IMR-90 (cell line): ENCODE data around the gene SLC44A2. TPM values are rescaled to one million over a fixed set of nuclear protein-coding genes. Genes with fewer than 3 reads are reported as not detected.
A peak's percentile ranks its signal among the peaks of the same experiment; 100 is the strongest.

Experiments used
- ATAC-seq: fragments of 200-7000 bp; cut with Tn5 transposase; 2 replicates; pipeline ENCODE4 v1.9.1; 2020; ENCODE audit warnings: low read depth, mild to moderate bottlenecking, moderate library complexity
- BruUV-seq: library from RNA; stranded (reverse); fragments of 400-500 nt; replicated peaks from 2 replicates; lab custom pipeline; 2021; lab: Mats Ljungman, UMichigan
- CTCF ChIA-PET: fragments of 300-600 bp; formaldehyde crosslinking; extraction: SDS; loops from one replicate; lab custom pipeline; 2021; ENCODE audit warnings: antibody characterized with exemption; lab: Yijun Ruan, JAX
- POLR2A ChIA-PET: fragments of 300-600 bp; sonication (Branson Sonifier 250); formaldehyde crosslinking; loops from one replicate; lab custom pipeline; 2022; ENCODE audit warnings: antibody characterized with exemption; ENCODE audit not compliant: unreplicated experiment; lab: Charles Lee
- DNase-seq: peaks from one replicate; pipeline ENCODE4 v3.0.0; 2013
- H2AFZ ChIP-seq: replicated peaks from 2 replicates; pipeline ENCODE3; 2013; ENCODE audit warnings: low read length, mild to moderate bottlenecking; ENCODE audit not compliant: poor library complexity
- H2AK5ac ChIP-seq: 2 replicates; pipeline ENCODE4 v1.6.1; 2013; ENCODE audit warnings: low read depth, low read length, inconsistent platforms
- H2AK9ac ChIP-seq: replicated peaks from 2 replicates; pipeline ENCODE3; 2013; ENCODE audit warnings: mild to moderate bottlenecking, low read depth, low read length, moderate library complexity; ENCODE audit not compliant: poor library complexity
- H2BK120ac ChIP-seq: 2 replicates; pipeline ENCODE4 v1.6.1; 2013; ENCODE audit warnings: low read depth, low read length, inconsistent platforms
- H2BK15ac ChIP-seq: 3 replicates; pipeline ENCODE4 v1.6.1; 2013; ENCODE audit warnings: low read depth, low read length, inconsistent platforms
- H2BK20ac ChIP-seq: 2 replicates; pipeline ENCODE4 v1.6.1; 2013; ENCODE audit warnings: low read depth, mild to moderate bottlenecking, inconsistent platforms, low read length, moderate library complexity
- H2BK5ac ChIP-seq: 2 replicates; pipeline ENCODE4 v1.6.1; 2013; ENCODE audit warnings: mild to moderate bottlenecking, low read depth, low read length, inconsistent platforms; ENCODE audit not compliant: poor library complexity, severe bottlenecking
- H3K14ac ChIP-seq: replicated peaks from 2 replicates; pipeline ENCODE4 v1.6.1; 2013; ENCODE audit warnings: low read depth, low read length, inconsistent platforms
- H3K18ac ChIP-seq: 2 replicates; pipeline ENCODE4 v1.6.1; 2013; ENCODE audit warnings: low read depth, low read length, control low read depth
- H3K23ac ChIP-seq: 2 replicates; pipeline ENCODE4 v1.6.1; 2013; ENCODE audit warnings: low read depth, low read length, inconsistent platforms
- H3K27ac ChIP-seq: 2 replicates; pipeline ENCODE4 v1.5.1; 2013; ENCODE audit warnings: mild to moderate bottlenecking, control low read depth, low read length; ENCODE audit not compliant: insufficient read depth
- H3K27me3 ChIP-seq: 2 replicates; pipeline ENCODE4 v1.6.1; 2013; ENCODE audit warnings: low read length; ENCODE audit not compliant: control insufficient read depth, insufficient read depth
- H3K36me3 ChIP-seq: 2 replicates; pipeline ENCODE4 v1.6.1; 2013; ENCODE audit warnings: low read length, mixed read lengths; ENCODE audit not compliant: control insufficient read depth, insufficient read depth
- H3K4ac ChIP-seq: 2 replicates; pipeline ENCODE4 v1.6.1; 2013; ENCODE audit warnings: low read depth, low read length, inconsistent platforms
- H3K4me1 ChIP-seq: 2 replicates; pipeline ENCODE4 v1.6.1; 2013; ENCODE audit warnings: low read length, mixed read lengths; ENCODE audit not compliant: control insufficient read depth, insufficient read depth
- H3K4me2 ChIP-seq: 2 replicates; pipeline ENCODE4 v1.6.1; 2013; ENCODE audit warnings: low read depth, mild to moderate bottlenecking, control low read depth, low read length, moderate library complexity
- H3K4me3 ChIP-seq: 2 replicates; pipeline ENCODE4 v1.5.1; 2013; ENCODE audit warnings: low read depth, mild to moderate bottlenecking, control low read depth, low read length, moderate library complexity; ENCODE audit not compliant: insufficient read depth
- H3K56ac ChIP-seq: 2 replicates; pipeline ENCODE4 v1.6.1; 2013; ENCODE audit warnings: low read length, inconsistent platforms; ENCODE audit not compliant: insufficient read depth; ENCODE audit errors: extremely low read depth
- H3K79me1 ChIP-seq, 2 experiments: 2 replicates each; pipeline ENCODE4 v1.6.1; 2013; ENCODE audit warnings: low read length in 2 of 2, inconsistent platforms in 1 of 2, low read depth in 1 of 2
- H3K9ac ChIP-seq: 2 replicates; pipeline ENCODE4 v1.6.1; 2013; ENCODE audit warnings: low read depth, low read length, control low read depth
- H3K9me1 ChIP-seq: 2 replicates; pipeline ENCODE4 v1.6.1; 2013; ENCODE audit warnings: low read length, inconsistent platforms; ENCODE audit not compliant: insufficient read depth
- H3K9me3 ChIP-seq: 2 replicates; pipeline ENCODE4 v1.6.1; 2013; ENCODE audit warnings: low read length; ENCODE audit not compliant: control insufficient read depth, insufficient read depth
- H4K20me1 ChIP-seq: 2 replicates; pipeline ENCODE4 v1.6.1; 2013; ENCODE audit warnings: low read length, inconsistent platforms; ENCODE audit not compliant: insufficient read depth
- H4K5ac ChIP-seq: 2 replicates; pipeline ENCODE4 v1.6.1; 2013; ENCODE audit warnings: mild to moderate bottlenecking, low read depth, low read length, control low read depth
- H4K8ac ChIP-seq, 2 experiments: 2 replicates each; pipeline ENCODE4 v1.6.1; 2013; ENCODE audit warnings: low read depth in 2 of 2, low read length in 2 of 2, control low read depth in 1 of 2, inconsistent platforms in 1 of 2
- H4K91ac ChIP-seq: 2 replicates; pipeline ENCODE4 v1.6.1; 2013; ENCODE audit warnings: low read depth, low read length, inconsistent platforms; ENCODE audit not compliant: insufficient read depth
- BHLHE40 ChIP-seq: fragments of 150-350 bp; IDR thresholded peaks from 2 replicates; pipeline ENCODE4 v1.6.1; 2016; ENCODE audit warnings: mild to moderate bottlenecking, low read depth, low read length
- CEBPB ChIP-seq: IDR thresholded peaks from 2 replicates; pipeline ENCODE4 v1.6.1; 2012; ENCODE audit warnings: low read depth, low read length, improper control_type of control experiment
- CHD1 ChIP-seq: IDR thresholded peaks from 2 replicates; pipeline ENCODE4 v1.6.1; 2012; ENCODE audit warnings: low read depth, low read length, improper control_type of control experiment
- FOS ChIP-seq: fragments of 150-350 bp; IDR thresholded peaks from 2 replicates; pipeline ENCODE4 v1.6.1; 2016; ENCODE audit warnings: low read depth, low read length
- MAFK ChIP-seq: IDR thresholded peaks from 2 replicates; pipeline ENCODE4 v1.6.1; 2012; ENCODE audit warnings: low read depth, low read length, improper control_type of control experiment
- MAZ ChIP-seq: IDR thresholded peaks from 2 replicates; pipeline ENCODE4 v1.6.1; 2012; ENCODE audit warnings: low read depth, mild to moderate bottlenecking, low read length, improper control_type of control experiment, moderate library complexity, borderline replicate concordance
- MXI1 ChIP-seq: IDR thresholded peaks from 2 replicates; pipeline ENCODE4 v1.6.1; 2012; ENCODE audit warnings: low read depth, mild to moderate bottlenecking, low read length, moderate library complexity, borderline replicate concordance
- POLR2A ChIP-seq: IDR thresholded peaks from 2 replicates; pipeline ENCODE4 v1.6.1; 2012; ENCODE audit warnings: mild to moderate bottlenecking, low read depth, low read length
- RAD21 ChIP-seq: IDR thresholded peaks from 2 replicates; pipeline ENCODE4 v1.6.1; 2012; ENCODE audit warnings: low read length, improper control_type of control experiment
- RCOR1 ChIP-seq: IDR thresholded peaks from 2 replicates; pipeline ENCODE4 v1.6.1; 2012; ENCODE audit warnings: mild to moderate bottlenecking, low read length, improper control_type of control experiment; ENCODE audit not compliant: insufficient replicate concordance
- RFX5 ChIP-seq: IDR thresholded peaks from 2 replicates; pipeline ENCODE4 v1.8.0; 2012; ENCODE audit warnings: low read depth, mild to moderate bottlenecking, low read length, moderate library complexity
- USF2 ChIP-seq: fragments of 150-350 bp; IDR thresholded peaks from 2 replicates; pipeline ENCODE4 v1.6.1; 2017; ENCODE audit warnings: mild to moderate bottlenecking, antibody characterized with exemption, low read length, low read depth
- WGBS, 2 experiments: methylation state at CpG; one replicate each; pipeline versions ENCODE4 v1.1.5 to v1.1.7; 2013; ENCODE audit warnings: missing lambda C conversion rate in 2 of 2; ENCODE audit not compliant: insufficient read length in 1 of 2; ENCODE audit errors: extremely low coverage in 2 of 2; 5-methylcytosine and 5-hydroxymethylcytosine counted together
- dilution Hi-C: fragments of 300-500 bp; cut with HindIII; formaldehyde crosslinking; loops from one replicate; pipeline ENCODE4 v1.14.3; 2018; ENCODE audit warnings: low sequenced_read_pairs; ENCODE audit not compliant: unreplicated experiment
- in situ Hi-C: fragments of 300-500 bp; cut with MboI; formaldehyde crosslinking; loops from 3 replicates; pipeline ENCODE4 v1.14.3; 2019; ENCODE audit warnings: low sequenced_read_pairs, inconsistent platforms, mixed read lengths
- intact Hi-C: fragments of 100-400 bp; cut with micrococcal nuclease; formaldehyde crosslinking; loops from 2 replicates; pipeline ENCODE4 v1.10.0; 2022
- polyA plus RNA-seq, 3 experiments: library from polyadenylated mRNA; depleted of rRNA; stranded (reverse); fragments of >200 nt; gene quantifications; 2 replicates each; pipeline ENCODE4 v1.2.3, GENCODE V29; 2012; ENCODE audit warnings: low replicate concordance in 1 of 3
- total RNA-seq: library from RNA; depleted of rRNA; stranded (reverse); fragments of >200 nt; gene quantifications from 2 replicates; pipeline ENCODE4 v1.2.3, GENCODE V29; 2012
- TF ChIP-seq, protein P1 (sequence below): fragments of 150-350 bp; IDR thresholded peaks from 2 replicates; pipeline ENCODE4 v1.6.1; 2016; ENCODE audit warnings: low read depth, mild to moderate bottlenecking, low read length, moderate library complexity, borderline replicate concordance
- TF ChIP-seq, protein P2 (sequence below): conservative IDR thresholded peaks from 2 replicates; pipeline ENCODE4 v1.5.1; 2012; ENCODE audit warnings: mild to moderate bottlenecking, low read depth, low read length, improper control_type of control experiment

Gene SLC44A2
- total and polyA plus RNA-seq, 2 of the 4 experiments (the other 2 are of a cell fraction) = 28.5 to 62.9 TPM

- TF ChIP-seq CEBPB (no peak), RCOR1 (no peak), RAD21 (no peak), BHLHE40 (peak; percentile 43; the same call in 1 of the 2 replicates), MXI1 (peak; percentile 69), MAZ (no peak), RFX5 (no peak), FOS (no peak), CHD1 (no peak), MAFK (no peak), USF2 (no peak), POLR2A (peak; percentile 82)
- TF ChIP-seq, protein P1, sequence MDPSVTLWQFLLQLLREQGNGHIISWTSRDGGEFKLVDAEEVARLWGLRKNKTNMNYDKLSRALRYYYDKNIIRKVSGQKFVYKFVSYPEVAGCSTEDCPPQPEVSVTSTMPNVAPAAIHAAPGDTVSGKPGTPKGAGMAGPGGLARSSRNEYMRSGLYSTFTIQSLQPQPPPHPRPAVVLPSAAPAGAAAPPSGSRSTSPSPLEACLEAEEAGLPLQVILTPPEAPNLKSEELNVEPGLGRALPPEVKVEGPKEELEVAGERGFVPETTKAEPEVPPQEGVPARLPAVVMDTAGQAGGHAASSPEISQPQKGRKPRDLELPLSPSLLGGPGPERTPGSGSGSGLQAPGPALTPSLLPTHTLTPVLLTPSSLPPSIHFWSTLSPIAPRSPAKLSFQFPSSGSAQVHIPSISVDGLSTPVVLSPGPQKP = no peak
- TF ChIP-seq, protein P2, sequence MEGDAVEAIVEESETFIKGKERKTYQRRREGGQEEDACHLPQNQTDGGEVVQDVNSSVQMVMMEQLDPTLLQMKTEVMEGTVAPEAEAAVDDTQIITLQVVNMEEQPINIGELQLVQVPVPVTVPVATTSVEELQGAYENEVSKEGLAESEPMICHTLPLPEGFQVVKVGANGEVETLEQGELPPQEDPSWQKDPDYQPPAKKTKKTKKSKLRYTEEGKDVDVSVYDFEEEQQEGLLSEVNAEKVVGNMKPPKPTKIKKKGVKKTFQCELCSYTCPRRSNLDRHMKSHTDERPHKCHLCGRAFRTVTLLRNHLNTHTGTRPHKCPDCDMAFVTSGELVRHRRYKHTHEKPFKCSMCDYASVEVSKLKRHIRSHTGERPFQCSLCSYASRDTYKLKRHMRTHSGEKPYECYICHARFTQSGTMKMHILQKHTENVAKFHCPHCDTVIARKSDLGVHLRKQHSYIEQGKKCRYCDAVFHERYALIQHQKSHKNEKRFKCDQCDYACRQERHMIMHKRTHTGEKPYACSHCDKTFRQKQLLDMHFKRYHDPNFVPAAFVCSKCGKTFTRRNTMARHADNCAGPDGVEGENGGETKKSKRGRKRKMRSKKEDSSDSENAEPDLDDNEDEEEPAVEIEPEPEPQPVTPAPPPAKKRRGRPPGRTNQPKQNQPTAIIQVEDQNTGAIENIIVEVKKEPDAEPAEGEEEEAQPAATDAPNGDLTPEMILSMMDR = no peak
- Histone ChIP-seq H3K14ac (peak overlapping the region; percentile 88), H2BK15ac (no peak overlapping the region), H4K91ac (peak overlapping the region; percentile 93; the same call in 1 of the 2 replicates), H3K4me2 (peak overlapping the region; percentile 95), H2AK9ac (peak overlapping the region; percentile 100), H2AK5ac (peak overlapping the region; percentile 81), H3K9me1 (0 out of 2 replicates have a peak, but pooled peaks cover 3% of the 10 kb centered on the region), H3K27me3 (no peaks in the 10 kb centered on the region), H3K56ac (peak overlapping the region; percentile 79), H3K79me1 (peaks cover 8 to 38% of the 10 kb centered on the region in 2 experiments; a peak in 3 of 4 replicates), H4K8ac (peak overlapping the region in 1 of 2 experiments; percentile 84; a peak in 2 of 4 replicates), H2BK5ac (peak overlapping the region; percentile 85), H3K9me3 (no peaks in the 10 kb centered on the region), H2BK120ac (no peak overlapping the region), H3K27ac (peak overlapping the region; percentile 85), H3K18ac (peak overlapping the region; percentile 55; the same call in 1 of the 2 replicates), H3K23ac (peak overlapping the region; percentile 91), H2BK20ac (no peak overlapping the region), H3K36me3 (peaks cover 2% of the 10 kb centered on the region), H4K20me1 (peaks cover 53% of the 10 kb centered on the region), H3K4me3 (peak overlapping the region; percentile 89), H3K4ac (peak overlapping the region; percentile 96), H2AFZ (peak overlapping the region; percentile 97), H4K5ac (peak overlapping the region; percentile 88), H3K4me1 (0 out of 2 replicates have a peak, but pooled peaks cover 2% of the 10 kb centered on the region), H3K9ac (peak overlapping the region; percentile 92)
- intact Hi-C loops = no loop called here
- in situ Hi-C loops = no loop called here
- dilution Hi-C loops = no loop called here
- WGBS, 2 experiments = 0% methylated on average over 12 of the region's 73 CpGs; no CpG with 5 or more reads in 1 of the 2 experiments
- POLR2A ChIA-PET = no interaction called here
- CTCF ChIA-PET = no interaction called here
- ATAC-seq (peak; percentile 53), DNase-seq (no peak)
- no TSS peak for BruUV-seq
These were observed 29.5 kb downstream of the SLC44A2 start for GRCh38 chr19:10654610-10655456.
